Endothelial cell (in vitro differentiated cells): ENCODE measurements around the gene TRIP10. TPM values are rescaled to one million over a fixed set of nuclear protein-coding genes. Genes with fewer than 3 reads are reported as not detected.

Source experiments
- DNase-seq: peaks from one replicate; pipeline ENCODE4 v3.0.0; 2021; ENCODE audit warnings: low spot score
- H3K27ac Mint-ChIP-seq: one replicate; pipeline ENCODE4 v1.8.0; 2021; ENCODE audit warnings: mixed read lengths, inconsistent platforms; ENCODE audit not compliant: unreplicated experiment
- H3K27me3 Mint-ChIP-seq: one replicate; pipeline ENCODE4 v1.8.0; 2021; ENCODE audit warnings: mild to moderate bottlenecking, moderate library complexity, mixed read lengths, inconsistent platforms; ENCODE audit not compliant: unreplicated experiment
- H3K36me3 Mint-ChIP-seq: one replicate; pipeline ENCODE4 v1.8.0; 2021; ENCODE audit warnings: mild to moderate bottlenecking, low read depth, mixed read lengths, inconsistent platforms; ENCODE audit not compliant: unreplicated experiment
- H3K4me1 Mint-ChIP-seq: one replicate; pipeline ENCODE4 v1.8.0; 2021; ENCODE audit warnings: mild to moderate bottlenecking, mixed read lengths, inconsistent platforms; ENCODE audit not compliant: unreplicated experiment
- H3K4me3 Mint-ChIP-seq: one replicate; pipeline ENCODE4 v1.8.0; 2021; ENCODE audit warnings: mild to moderate bottlenecking, mixed read lengths, inconsistent platforms; ENCODE audit not compliant: unreplicated experiment
- H3K9me3 Mint-ChIP-seq: one replicate; pipeline ENCODE4 v1.8.0; 2021; ENCODE audit warnings: mixed read lengths, inconsistent platforms; ENCODE audit not compliant: unreplicated experiment
- total RNA-seq: library from RNA; stranded (reverse); fragmentation: NEBNext Ultra II Directional; extraction: Animal tissue kit (Norgen Biotek cat#: 25700); gene quantifications from one replicate; pipeline ENCODE4 v1.2.1, GENCODE V29; 2021; ENCODE audit not compliant: unreplicated experiment
- TF ChIP-seq, protein P1 (sequence below): fragments of 200-600 bp; sonication (generic); IDR thresholded peaks from one replicate; pipeline ENCODE4 v1.5.0; 2021; ENCODE audit warnings: antibody characterized with exemption; ENCODE audit not compliant: unreplicated experiment

TRIP10 gene
- total RNA-seq, 1 donor from 2014 or later: 42.8 TPM

DNA sequence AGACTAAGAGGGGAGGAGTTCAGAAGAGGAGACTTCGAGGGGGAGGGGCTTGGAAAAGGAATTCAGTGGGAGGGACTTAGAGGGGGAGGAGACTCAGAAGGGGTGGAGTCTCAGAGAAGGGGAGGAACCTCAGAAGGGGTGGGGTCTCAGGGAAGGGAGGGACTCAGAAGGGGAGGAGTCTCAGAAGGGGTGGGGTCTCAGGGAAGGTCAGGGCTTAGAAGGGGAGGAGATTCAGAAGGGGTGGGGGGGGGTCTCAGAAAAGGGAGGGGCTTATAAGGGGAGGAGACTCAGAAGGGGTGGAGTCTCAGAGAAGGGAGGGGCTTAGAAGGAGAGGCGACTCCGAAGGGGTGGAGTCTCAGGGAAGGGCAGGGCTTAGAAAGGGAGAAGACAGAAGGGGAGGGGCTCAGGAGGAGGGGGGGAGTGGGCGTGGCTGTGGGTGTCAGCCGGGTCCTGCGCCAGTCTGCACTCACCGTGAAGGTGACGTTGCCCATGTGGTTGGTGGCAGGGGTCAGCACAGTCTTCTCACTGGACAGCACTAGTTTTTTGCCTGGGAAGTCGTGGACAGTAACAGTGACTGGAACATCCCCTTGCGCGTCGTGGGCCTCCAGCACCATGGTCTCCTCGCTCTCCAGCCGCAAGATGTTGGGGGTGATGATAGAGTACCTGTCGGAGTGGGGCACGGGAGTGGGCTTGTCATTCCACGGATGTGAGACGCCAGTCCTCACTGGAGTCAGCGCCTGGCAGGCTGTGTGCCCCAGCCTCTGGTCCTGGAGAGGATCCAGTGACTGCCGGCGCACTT, 20.5 kb upstream of the TRIP10 start:
- no peak for DNase-seq
- Mint-ChIP-seq H3K9me3 (peaks cover 16% of the 10 kb centered on the region), H3K4me1 (peaks cover 10% of the 10 kb centered on the region)

DNA sequence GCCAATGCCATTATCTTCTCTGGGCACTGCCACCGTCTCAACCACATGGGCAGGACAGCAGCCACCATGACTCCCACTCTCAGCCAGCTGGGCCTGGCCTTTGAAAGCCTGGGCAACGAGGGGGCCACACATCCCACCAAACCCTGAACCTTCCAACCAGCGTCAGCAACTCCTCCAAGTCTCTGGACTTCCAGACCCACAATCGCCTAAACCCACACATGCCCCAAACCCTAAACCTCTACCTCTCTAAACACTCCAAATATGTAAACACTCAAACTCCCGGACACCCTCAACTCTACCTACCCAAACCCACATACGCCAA, 20.0 kb upstream of the TRIP10 start:
- Mint-ChIP-seq H3K4me3 (peak overlapping the region; percentile 17), H3K27ac (no peak overlapping the region), H3K9me3 (peaks cover 16% of the 10 kb centered on the region), H3K4me1 (peaks cover 12% of the 10 kb centered on the region), H3K27me3 (peaks cover 17% of the 10 kb centered on the region), H3K36me3 (peaks cover 14% of the 10 kb centered on the region)
- TF ChIP-seq, protein P1, sequence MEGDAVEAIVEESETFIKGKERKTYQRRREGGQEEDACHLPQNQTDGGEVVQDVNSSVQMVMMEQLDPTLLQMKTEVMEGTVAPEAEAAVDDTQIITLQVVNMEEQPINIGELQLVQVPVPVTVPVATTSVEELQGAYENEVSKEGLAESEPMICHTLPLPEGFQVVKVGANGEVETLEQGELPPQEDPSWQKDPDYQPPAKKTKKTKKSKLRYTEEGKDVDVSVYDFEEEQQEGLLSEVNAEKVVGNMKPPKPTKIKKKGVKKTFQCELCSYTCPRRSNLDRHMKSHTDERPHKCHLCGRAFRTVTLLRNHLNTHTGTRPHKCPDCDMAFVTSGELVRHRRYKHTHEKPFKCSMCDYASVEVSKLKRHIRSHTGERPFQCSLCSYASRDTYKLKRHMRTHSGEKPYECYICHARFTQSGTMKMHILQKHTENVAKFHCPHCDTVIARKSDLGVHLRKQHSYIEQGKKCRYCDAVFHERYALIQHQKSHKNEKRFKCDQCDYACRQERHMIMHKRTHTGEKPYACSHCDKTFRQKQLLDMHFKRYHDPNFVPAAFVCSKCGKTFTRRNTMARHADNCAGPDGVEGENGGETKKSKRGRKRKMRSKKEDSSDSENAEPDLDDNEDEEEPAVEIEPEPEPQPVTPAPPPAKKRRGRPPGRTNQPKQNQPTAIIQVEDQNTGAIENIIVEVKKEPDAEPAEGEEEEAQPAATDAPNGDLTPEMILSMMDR: no peak
- DNase-seq: no peak

More for the DNA sequence above, 20.5 kb upstream of the TRIP10 start:
- peaks cover 14% of the 10 kb centered on the region for H3K27me3 Mint-ChIP-seq
- H3K27ac Mint-ChIP-seq: no peak overlapping the region
- TF ChIP-seq, protein P1: no peak
- H3K36me3 Mint-ChIP-seq: peaks cover 14% of the 10 kb centered on the region
- H3K4me3 Mint-ChIP-seq: no peak overlapping the region

DNA sequence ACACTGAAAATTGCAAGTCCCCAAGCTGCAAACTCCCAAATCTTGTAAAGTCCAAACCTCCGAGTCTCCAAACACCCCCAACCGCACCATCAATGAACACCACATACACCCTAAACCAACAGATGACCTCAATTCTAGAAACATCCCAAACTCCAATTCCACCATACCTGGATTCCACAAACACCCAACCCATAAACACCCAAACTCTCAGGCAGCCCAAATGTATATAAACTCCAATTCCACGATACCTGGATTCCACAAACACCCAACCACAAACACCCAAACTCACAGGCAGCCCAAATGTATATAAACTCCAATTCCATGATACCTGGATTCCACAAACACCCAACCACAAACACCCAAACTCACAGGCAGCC, 19.5 kb upstream of the TRIP10 start:
- H3K4me3 Mint-ChIP-seq: peak overlapping the region; percentile 17
- peaks cover 17% of the 10 kb centered on the region for H3K27me3 Mint-ChIP-seq
- TF ChIP-seq, protein P1: no peak
- H3K36me3 Mint-ChIP-seq: peaks cover 14% of the 10 kb centered on the region
- DNase-seq: no peak
- peaks cover 17% of the 10 kb centered on the region for H3K4me1 Mint-ChIP-seq
- peaks cover 16% of the 10 kb centered on the region for H3K9me3 Mint-ChIP-seq
- H3K27ac Mint-ChIP-seq: no peak overlapping the region

DNA sequence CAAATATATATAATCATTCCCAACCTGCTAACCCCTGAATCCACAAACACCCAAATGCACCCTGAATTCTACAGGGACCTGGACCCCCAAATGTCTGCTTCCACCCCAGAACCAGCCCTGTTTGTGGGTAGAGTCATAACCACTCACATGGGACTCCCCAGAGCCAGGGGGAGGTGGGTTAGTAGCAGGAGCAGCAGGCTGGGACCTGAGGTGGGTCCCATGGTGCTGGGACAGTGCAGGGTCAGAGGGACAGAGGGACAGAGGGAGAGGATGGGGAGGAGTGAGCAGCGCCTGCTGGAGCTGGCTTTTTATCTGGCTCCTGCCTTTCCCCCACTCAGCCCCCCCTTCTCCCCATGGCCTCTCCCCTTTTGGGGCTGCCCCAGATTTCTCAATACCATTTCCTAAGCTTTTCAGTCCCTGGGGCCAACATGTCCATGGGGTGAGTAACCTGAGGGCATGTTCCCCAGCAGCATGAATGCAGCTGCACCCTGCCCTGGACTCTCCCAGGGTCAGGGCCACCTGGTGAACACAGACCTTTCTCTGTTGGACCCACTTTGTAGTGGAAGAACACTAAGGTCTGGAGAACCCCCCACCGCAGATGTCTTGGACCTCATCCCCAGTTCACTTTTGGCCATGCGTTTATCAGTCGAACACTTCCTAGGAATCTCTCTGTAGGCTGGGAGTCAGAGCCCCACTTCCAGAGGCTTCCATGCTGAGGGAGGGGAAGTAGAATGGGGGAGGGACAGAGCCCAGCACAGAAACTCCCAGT, 18.9 kb upstream of the TRIP10 start, which contains the start of gene C3:
Gene C3 (minus strand): TSS at position 282 of the 769 bp plus-strand sequence. CDS start 61 bp downstream, at position 221.
- peaks cover 17% of the 10 kb centered on the region for H3K27me3 Mint-ChIP-seq
- peak within 1 kb of the TSS; percentile 17 for H3K4me3 Mint-ChIP-seq
- no peak within 1 kb of the TSS for H3K27ac Mint-ChIP-seq
- peaks cover 16% of the 10 kb centered on the region for H3K9me3 Mint-ChIP-seq
- DNase-seq: no peak
- TF ChIP-seq, protein P1: no peak
- peaks cover 18% of the 10 kb centered on the region for H3K4me1 Mint-ChIP-seq
- H3K36me3 Mint-ChIP-seq: peaks cover 14% of the 10 kb centered on the region

DNA sequence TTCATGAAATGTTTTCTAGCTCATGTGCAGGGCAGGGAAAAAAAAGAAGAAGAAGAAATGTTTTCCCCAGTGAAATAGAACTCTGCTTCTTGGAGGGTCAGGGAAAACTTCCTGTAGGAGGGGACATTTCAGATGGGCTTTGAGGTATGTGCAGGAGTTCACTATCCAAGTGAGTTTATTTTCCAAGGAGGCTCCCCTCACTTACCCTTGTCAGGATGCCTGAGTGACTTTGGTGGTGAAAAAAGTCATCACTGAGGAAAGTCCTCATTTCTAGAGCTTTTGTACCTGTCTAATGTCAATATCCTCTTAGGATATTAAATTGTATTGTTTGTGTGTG, 18.4 kb upstream of the TRIP10 start:
- no peak for DNase-seq
- Mint-ChIP-seq H3K4me3 (no peak overlapping the region), H3K36me3 (peaks cover 14% of the 10 kb centered on the region), H3K9me3 (peaks cover 16% of the 10 kb centered on the region), H3K27ac (no peak overlapping the region), H3K4me1 (peaks cover 18% of the 10 kb centered on the region), H3K27me3 (peaks cover 17% of the 10 kb centered on the region)
- TF ChIP-seq, protein P1: no peak
